NCI-H345 treated with DMSO at 0.1 percent for 48 hours (cell line): ENCODE measurements around the gene DGKI.

Experiments
- DNase-seq: peaks from one replicate; lab custom pipeline; 2025; ENCODE audit not compliant: unreplicated experiment; lab: John Stamatoyannopoulos, UW

DGKI gene

GRCh38 chr7:137873524-137873923 lies 26.8 kb upstream of the DGKI start:
- no peak for DNase-seq

- DNase-seq = no peak
Measured at GRCh38 chr7:137871170-137871915, 24.6 kb upstream of the DGKI start.

- DNase-seq = no peak
Measured at GRCh38 chr7:137870684-137871083, 23.9 kb upstream of the DGKI start.

GRCh38 chr7:137870078-137870477 lies 23.3 kb upstream of the DGKI start:
- no peak for DNase-seq

- no peak for DNase-seq
Measured at GRCh38 chr7:137869260-137869659, 22.5 kb upstream of the DGKI start.

GRCh38 chr7:137867289-137867688 lies 20.5 kb upstream of the DGKI start:
- DNase-seq = no peak

GRCh38 chr7:137865764-137866163 lies 19.0 kb upstream of the DGKI start:
- DNase-seq = no peak

GRCh38 chr7:137862964-137863363 lies 16.2 kb upstream of the DGKI start:
- no peak for DNase-seq

- DNase-seq = no peak
Measured at GRCh38 chr7:137862358-137862757, 15.6 kb upstream of the DGKI start.

- no peak for DNase-seq
Measured at GRCh38 chr7:137860542-137860941, 13.8 kb upstream of the DGKI start.

GRCh38 chr7:137853053-137853452 lies 6.3 kb upstream of the DGKI start:
- no peak for DNase-seq

GRCh38 chr7:137852108-137852507 lies 5.3 kb upstream of the DGKI start:
- DNase-seq = no peak

GRCh38 chr7:137850972-137851945 lies 4.5 kb upstream of the DGKI start:
- DNase-seq = no peak

GRCh38 chr7:137850571-137850970 lies 3.8 kb upstream of the DGKI start:
- no peak for DNase-seq

GRCh38 chr7:137848095-137848494 lies 1.3 kb upstream of the DGKI start:
- no peak for DNase-seq

- DNase-seq = no peak
Measured at GRCh38 chr7:137847568-137848050, 835 bp upstream of the DGKI start.

GRCh38 chr7:137846549-137846826 lies 286 bp downstream of the DGKI start:
- no peak for DNase-seq

GRCh38 chr7:137844677-137845425 lies 1.9 kb downstream of the DGKI start:
- no peak for DNase-seq

GRCh38 chr7:137839903-137840779 lies 6.6 kb downstream of the DGKI start:
- no peak for DNase-seq

- DNase-seq = no peak
Measured at GRCh38 chr7:137838706-137839315, 8.0 kb downstream of the DGKI start.
